ENCODE results near the gene DIMT1.
A peak's percentile ranks its signal among the peaks of the same experiment; 100 is the strongest.

The DIMT1 gene

DNA sequence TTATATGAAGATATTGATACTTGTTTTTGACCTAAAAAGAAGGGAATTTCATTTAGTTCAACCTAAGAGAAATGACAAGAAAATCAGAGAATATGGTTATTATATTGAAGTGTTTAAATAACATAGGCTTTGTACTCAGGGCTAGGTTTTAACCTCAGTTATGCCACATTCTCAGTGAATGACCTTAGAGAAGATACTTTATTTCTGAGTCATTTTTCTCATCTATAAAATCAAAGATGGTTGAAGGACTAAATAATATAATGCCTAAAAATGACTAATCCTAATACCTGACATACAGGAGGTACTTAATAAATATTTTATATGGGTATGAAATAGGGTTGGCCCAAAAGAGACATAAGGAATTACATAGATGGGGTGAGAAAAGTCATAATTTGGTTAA lies 32.3 kb downstream of the DIMT1 start:
- no peak for DNase-seq (ENCODE audit: low spot score)

DNA sequence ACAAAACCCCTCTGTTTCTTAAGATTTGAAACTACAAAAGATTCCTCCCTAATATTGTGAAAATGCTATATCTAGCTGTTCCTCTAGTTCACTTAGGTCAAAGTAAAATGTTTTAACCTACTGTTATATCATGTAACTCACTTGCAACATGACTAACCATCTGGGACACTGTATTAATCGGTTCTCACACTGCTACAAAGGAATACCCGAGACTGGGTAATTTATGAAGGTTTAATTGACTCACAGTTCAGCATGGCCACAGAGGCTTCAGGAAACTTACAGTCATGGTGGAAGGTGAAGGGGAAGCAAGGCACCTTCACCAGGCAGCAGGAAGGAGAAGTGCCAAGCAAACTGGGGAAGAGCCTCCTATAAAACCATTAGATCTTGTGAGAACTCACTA lies 34.7 kb downstream of the DIMT1 start:
- DNase-seq (ENCODE audit: low spot score) = no peak

GRCh38 chr5:62362701-62363100 lies 41.0 kb downstream of the DIMT1 start:
- DNase-seq (ENCODE audit: low spot score) = no peak

DNA sequence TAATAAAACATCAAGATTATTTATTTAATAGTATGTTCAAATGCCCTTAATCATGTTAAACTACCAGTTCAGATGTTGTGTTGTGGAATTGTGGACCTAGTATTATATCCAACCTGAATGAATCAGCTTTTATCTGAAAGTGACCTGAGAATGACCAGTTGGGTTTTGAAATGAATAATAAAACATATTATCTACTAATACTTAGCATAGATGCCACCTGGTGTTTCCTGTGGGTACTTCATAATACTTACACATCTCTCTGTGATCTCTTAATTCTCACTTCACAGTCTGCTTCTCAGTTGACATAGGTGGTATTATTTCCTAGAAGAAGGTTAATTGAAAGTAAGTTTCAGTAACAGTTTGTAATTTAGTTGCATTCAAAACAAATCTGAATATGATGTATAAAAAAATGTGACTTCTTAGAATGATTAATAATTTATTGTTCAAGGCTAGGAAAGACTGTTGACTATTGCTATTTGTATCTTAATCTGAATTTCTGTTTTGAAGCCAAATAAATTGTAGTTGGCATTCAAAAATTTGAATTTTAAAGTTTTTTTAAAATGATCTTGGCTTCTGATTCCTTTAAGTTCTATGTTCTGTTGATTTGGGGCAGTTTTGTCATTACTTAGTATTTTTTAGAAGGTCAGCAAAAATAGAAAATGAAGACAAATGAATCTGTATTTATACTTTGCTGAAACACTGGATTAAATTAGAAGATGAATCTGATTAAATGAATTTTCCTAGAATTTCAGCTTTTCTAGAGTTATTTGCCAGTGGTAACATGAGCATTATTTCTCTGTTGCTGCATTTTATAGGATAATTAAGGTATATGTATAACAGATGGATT lies 49.5 kb downstream of the DIMT1 start:
- peak; percentile 68 for DNase-seq (ENCODE audit: low spot score)

GRCh38 chr5:62348723-62349481 lies 54.8 kb downstream of the DIMT1 start:
- DNase-seq (ENCODE audit: low spot score) = no peak

DNA sequence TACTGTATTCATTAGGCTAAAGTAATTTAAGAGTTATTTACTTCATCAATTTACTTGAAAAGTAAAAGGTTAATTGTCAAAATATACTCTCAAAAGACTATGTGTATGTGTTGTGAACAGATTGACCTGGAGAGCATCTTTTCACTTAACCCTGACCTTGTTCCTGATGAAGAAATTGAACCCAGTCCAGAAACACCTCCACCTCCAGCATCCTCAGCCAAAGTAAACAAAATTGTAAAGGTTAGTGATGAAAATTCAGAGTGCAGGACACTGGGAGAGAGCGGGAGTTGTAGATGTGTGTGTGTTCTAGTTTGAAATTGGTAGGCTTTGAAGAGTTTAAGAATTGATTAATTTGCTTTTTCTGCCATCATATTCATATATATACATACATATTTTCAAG lies 55.8 kb downstream of the DIMT1 start:
- no peak for DNase-seq (ENCODE audit: low spot score)

DNA sequence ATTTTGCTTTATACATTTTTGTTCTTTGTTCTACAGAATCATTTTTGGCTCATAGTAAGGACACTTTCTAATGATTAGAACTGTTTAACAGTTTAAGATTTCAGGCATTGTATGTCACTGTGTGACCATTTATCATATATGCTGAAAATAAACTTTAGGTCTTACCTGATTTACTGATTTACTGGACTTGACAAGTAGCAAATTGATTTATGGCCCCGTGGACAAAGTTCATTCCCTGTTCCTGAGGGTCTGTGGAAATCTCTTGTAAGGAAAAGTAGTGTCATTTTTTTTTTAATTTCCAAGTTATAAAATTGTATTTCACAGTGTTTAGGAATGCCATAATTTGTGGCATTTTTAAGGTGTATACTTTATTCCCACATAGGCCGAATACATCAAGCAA lies 57.0 kb downstream of the DIMT1 start:
- DNase-seq (ENCODE audit: low spot score) = no peak

- DNase-seq (ENCODE audit: low spot score) = no peak
Observed at GRCh38 chr5:62343428-62343827, 60.3 kb downstream of the DIMT1 start.

DNA sequence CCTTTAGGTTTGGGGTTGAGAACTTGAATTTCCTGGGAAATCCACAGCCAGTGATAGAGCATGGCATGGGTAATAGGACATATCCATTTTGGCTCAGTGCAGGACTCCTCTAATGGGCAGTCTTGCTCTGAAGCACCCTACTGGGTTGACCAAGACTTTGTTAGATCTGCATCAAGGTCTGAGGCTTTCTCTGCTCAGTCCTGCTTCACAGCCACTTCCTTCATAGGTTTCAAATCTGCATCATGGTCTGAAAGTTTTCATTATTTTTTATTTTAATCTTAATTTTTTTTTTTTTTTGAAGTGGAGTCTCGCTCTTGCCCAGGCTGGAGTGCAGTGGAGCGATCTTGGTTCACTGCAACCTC lies 61.2 kb downstream of the DIMT1 start:
- no peak for DNase-seq (ENCODE audit: low spot score)

DNA sequence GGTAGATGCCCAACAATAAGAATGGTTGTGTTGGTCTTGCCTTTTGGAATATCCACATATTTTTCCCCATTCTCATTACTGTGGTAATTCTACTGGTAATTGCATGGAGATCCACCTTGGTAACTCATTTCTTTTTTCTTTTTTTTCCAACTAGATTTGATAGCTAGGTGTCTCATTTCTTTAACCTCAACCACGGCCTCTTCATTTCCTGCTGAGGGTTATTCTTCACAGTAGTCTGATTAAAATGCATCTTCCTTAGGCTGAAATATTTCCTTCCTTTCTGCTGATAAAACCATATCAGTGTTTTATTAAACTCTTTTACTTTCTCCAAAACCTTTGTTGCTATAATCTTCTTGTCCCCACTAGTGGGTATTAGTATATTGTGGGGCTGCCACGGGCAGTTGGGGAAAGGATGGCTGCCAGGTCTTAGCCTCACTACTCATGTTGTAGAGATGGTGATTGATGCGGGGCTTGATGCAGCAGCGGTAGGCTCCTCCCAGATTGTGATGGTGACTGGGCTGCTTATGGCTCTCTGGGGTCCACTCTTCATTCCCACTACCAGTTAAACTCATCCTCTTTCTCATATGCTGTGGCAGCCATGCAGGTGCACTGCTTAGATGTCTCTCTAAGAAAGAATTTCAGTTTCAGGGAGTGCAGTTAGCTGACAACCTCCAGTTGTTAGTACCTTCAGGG lies 61.8 kb downstream of the DIMT1 start:
- no peak for DNase-seq (ENCODE audit: low spot score)

DNA sequence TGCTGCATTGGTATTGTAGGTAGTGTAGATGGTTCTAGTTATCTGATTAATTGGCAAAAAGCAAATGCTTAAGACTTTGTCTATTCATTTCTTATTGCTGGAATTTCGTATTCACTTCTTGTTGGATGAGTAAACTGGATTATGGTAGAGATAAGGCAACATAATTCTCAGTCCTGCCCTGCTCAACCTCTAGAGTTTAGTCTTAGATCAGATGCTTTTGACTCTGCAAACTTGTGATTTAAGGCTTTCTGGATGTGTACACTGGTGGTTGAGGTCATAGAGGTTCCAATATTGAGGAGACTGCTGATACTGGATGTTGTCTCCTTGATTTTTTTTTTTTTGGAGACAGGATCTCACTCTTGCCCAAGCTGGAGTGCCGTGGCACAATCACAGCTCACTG lies 62.7 kb downstream of the DIMT1 start:
- no peak for DNase-seq (ENCODE audit: low spot score)

DNA sequence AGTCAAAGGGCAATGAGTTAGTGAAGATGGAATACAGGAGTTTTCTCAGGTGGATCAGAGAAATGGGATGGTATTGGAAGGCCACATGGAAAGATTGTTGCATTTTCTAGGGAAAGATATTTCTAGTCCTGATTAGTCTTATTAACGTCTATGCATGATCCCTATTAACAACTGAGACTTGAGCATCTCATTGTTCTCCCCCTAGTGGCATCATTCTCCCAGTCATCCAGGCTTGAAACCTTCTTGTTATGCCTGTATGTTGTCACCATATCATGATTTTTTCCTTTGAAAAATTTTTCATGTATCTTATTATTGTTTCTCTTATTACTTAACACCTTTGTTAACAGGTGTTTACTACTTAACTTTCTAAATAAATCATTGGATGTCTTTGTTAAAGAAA lies 63.3 kb downstream of the DIMT1 start:
- peak; percentile 24 for DNase-seq (ENCODE audit: low spot score)
